ENCODE measurements around the gene TTLL5. TPM values are rescaled to one million over a fixed set of nuclear protein-coding genes. Genes with fewer than 3 reads are reported as not detected.
A peak's percentile ranks its signal among the peaks of the same experiment; 100 is the strongest.

Gene TTLL5
- total and polyA plus RNA-seq, 2 of the 13 experiments (the other 11 are each of a cell fraction or from before 2014, with no cell fraction given), result 11.8 to 18.8 TPM

DNA sequence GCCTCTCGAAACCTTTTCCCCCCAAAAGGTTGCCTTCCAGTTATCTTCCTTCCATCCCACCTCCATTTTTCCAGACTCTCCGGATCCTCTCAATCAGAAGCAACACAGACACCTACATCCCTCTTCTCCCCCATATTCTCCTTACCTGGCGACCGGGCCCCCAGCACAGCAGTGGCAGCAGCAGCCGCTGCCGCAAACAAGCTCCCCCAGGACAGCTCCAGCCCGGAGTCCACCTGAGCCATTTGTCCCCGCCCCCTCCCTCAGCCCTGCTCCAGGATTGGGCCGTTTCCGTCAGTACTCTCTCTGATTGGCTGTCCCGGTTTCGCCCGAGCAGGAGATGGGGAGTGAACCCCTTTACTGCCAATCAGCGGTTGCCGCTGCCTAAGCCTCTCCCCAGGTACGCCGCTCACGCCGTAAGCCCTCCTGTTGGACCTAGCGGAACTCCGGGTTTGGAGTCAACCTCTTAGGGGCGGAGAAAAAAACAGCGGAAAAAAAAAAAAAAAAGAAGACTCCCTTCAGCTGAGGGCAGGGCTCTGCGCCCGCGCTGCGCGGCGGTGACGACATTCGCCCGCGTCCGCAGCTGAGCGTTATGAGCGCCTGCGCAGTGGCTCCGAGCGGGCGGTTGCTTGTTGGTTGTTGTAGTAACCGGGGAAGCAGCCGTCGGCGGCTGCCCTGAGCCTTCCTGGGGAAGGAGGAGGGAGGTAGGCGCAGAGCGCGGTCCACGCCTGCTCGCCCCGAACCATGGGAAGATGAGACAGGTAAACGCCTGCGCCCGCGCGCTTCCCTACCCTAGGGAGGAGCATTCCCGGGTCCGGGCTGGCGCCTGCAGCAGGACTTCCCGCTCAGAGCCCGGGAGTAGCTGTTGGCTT is at the start of gene TTLL5, which contains the start of gene ERG28 (continued):
- TF ChIP-seq, protein P1, sequence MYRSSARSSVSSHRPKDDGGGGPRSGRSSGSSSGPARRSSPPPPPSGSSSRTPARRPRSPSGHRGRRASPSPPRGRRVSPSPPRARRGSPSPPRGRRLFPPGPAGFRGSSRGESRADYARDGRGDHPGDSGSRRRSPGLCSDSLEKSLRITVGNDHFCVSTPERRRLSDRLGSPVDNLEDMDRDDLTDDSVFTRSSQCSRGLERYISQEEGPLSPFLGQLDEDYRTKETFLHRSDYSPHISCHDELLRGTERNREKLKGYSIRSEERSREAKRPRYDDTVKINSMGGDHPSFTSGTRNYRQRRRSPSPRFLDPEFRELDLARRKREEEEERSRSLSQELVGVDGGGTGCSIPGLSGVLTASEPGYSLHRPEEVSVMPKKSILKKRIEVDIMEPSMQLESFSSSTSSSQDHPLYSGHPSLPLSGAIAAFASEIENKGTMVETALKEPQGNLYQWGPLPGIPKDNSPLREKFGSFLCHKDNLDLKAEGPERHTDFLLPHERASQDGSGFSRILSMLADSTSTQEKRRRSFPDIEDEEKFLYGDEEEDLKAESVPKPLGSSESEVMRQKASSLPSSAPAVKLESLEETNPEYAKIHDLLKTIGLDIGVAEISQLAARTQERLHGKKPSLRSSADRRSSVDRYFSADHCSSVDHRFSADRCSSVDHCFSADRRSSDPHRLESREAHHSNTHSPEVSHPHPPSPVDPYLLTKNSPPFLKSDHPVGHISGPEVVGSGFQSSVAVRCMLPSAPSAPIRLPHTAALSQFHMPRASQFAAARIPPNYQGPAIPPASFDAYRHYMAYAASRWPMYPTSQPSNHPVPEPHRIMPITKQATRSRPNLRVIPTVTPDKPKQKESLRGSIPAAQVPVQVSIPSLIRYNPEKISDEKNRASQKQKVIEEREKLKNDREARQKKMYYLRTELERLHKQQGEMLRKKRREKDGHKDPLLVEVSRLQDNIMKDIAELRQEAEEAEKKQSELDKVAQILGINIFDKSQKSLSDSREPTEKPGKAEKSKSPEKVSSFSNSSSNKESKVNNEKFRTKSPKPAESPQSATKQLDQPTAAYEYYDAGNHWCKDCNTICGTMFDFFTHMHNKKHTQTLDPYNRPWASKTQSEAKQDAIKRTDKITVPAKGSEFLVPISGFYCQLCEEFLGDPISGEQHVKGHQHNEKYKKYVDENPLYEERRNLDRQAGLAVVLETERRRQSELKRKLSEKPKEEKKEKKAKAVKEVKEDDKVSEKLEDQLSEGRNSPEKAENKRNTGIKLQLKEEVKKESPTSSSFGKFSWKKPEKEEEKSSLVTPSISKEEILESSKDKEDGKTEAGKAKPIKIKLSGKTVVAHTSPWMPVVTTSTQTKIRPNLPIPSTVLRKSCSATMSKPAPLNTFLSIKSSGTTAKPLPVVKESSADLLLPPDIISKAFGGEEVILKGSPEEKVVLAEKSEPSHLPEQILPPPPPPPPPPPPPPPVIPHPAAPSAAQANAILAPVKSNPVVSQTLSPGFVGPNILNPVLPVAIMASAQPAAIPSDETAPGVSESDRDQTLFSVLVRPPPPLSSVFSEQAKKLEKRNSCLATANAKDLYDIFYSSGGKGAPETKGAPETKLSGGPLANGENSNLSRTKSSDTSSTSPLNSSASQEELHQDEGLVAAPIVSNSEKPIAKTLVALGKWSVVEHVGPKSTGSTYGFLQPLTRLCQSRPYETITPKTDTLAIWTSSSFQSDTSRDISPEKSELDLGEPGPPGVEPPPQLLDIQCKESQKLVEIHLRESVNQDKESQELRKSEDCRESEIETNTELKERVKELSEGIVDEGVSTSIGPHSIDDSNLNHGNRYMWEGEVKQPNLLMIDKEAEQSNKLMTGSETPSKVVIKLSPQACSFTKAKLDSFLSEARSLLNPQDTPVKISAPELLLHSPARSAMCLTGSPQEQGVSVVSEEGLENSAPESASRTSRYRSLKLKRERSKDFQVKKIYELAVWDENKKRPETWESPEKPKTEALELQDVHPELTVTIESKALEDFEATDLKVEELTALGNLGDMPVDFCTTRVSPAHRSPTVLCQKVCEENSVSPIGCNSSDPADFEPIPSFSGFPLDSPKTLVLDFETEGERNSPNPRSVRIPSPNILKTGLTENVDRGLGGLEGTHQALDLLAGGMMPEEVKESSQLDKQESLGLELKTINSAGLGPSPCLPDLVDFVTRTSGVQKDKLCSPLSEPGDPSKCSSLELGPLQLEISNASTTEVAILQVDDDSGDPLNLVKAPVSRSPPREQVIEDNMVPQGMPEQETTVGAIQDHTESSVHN (CRISPR knock-in tag; IDR thresholded peaks at IDR 0.05), result no peak
- TF ChIP-seq, protein P2, sequence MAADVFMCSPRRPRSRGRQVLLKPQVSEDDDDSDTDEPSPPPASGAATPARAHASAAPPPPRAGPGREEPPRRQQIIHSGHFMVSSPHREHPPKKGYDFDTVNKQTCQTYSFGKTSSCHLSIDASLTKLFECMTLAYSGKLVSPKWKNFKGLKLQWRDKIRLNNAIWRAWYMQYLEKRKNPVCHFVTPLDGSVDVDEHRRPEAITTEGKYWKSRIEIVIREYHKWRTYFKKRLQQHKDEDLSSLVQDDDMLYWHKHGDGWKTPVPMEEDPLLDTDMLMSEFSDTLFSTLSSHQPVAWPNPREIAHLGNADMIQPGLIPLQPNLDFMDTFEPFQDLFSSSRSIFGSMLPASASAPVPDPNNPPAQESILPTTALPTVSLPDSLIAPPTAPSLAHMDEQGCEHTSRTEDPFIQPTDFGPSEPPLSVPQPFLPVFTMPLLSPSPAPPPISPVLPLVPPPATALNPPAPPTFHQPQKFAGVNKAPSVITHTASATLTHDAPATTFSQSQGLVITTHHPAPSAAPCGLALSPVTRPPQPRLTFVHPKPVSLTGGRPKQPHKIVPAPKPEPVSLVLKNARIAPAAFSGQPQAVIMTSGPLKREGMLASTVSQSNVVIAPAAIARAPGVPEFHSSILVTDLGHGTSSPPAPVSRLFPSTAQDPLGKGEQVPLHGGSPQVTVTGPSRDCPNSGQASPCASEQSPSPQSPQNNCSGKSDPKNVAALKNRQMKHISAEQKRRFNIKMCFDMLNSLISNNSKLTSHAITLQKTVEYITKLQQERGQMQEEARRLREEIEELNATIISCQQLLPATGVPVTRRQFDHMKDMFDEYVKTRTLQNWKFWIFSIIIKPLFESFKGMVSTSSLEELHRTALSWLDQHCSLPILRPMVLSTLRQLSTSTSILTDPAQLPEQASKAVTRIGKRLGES (CRISPR knock-in tag; IDR thresholded peaks at IDR 0.05; ENCODE audit: borderline replicate concordance), result no peak
- no peak for TF ChIP-seq HNF4G (IDR thresholded peaks at IDR 0.05; ENCODE audit: borderline replicate concordance, low read depth, low read length)
- TF ChIP-seq HNF4G (CRISPR knock-in tag; IDR thresholded peaks at IDR 0.05; ENCODE audit: borderline replicate concordance, low read depth), result no peak
- TF ChIP-seq BORCS8-MEF2B (CRISPR knock-in tag; IDR thresholded peaks at IDR 0.05), result no peak; the same call in 1 of the 2 replicates
- no peak for TF ChIP-seq PAX8 (CRISPR knock-in tag; IDR thresholded peaks at IDR 0.05; ENCODE audit: borderline replicate concordance)
- TF ChIP-seq, protein P3, sequence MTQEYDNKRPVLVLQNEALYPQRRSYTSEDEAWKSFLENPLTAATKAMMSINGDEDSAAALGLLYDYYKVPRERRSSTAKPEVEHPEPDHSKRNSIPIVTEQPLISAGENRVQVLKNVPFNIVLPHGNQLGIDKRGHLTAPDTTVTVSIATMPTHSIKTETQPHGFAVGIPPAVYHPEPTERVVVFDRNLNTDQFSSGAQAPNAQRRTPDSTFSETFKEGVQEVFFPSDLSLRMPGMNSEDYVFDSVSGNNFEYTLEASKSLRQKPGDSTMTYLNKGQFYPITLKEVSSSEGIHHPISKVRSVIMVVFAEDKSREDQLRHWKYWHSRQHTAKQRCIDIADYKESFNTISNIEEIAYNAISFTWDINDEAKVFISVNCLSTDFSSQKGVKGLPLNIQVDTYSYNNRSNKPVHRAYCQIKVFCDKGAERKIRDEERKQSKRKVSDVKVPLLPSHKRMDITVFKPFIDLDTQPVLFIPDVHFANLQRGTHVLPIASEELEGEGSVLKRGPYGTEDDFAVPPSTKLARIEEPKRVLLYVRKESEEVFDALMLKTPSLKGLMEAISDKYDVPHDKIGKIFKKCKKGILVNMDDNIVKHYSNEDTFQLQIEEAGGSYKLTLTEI (CRISPR knock-in tag; conservative IDR thresholded peaks at IDR 0.05), result no peak
- no peak for TF ChIP-seq NFKBIZ (CRISPR knock-in tag; IDR thresholded peaks at IDR 0.05)
- TF ChIP-seq, protein P4, sequence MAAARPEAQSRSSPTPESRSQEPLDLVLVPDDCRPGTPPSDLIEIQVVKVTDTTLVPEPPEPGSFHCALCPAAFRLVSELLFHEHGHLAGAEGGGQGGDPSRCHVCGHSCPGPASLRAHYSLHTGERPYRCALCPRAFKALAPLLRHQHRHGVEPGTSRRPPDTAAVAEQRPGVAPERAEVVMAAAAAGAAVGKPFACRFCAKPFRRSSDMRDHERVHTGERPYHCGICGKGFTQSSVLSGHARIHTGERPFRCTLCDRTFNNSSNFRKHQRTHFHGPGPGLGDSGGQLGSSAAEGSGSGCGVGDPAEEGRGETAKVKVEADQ (CRISPR knock-in tag; IDR thresholded peaks at IDR 0.05; ENCODE audit: borderline replicate concordance), result peak; percentile 31; the same call in 1 of the 2 replicates
- TF ChIP-seq RBM39 (IDR thresholded peaks at IDR 0.05; ENCODE audit: low read depth, low read length, poor library complexity, severe bottlenecking), result no peak
- TF ChIP-seq NFIC (IDR thresholded peaks at IDR 0.05; ENCODE audit: low read length), result no peak
- no peak for TF ChIP-seq TBX3 (IDR thresholded peaks at IDR 0.05; ENCODE audit: borderline replicate concordance)
- peak; percentile 30; the same call in 1 of the 2 replicates for TF ChIP-seq ZNF230 (CRISPR knock-in tag; IDR thresholded peaks at IDR 0.05)
- TF ChIP-seq ZNF816 (CRISPR knock-in tag; IDR thresholded peaks at IDR 0.05; ENCODE audit: borderline replicate concordance), result peak; percentile 70; the same call in 1 of the 2 replicates
